ENCODE measurements around the gene BBS7.

BBS7 gene

DNA sequence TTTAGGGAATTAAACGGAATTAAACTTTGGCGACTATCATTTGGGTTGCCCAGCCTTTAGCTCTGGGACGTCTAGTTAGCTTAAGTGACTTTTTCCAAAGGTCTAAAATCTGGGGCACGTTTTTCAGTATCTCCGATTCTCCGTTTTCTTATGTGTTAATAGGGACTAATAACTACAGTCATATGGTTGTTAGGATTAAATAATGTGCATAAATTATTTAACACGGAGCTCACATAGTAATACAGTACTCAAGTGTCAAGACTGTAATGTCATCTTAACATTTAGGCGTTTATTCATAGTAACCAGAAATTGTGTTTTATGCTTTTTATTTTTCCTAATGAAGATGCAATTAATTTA, 46.1 kb downstream of the BBS7 start:
- FAIRE-seq, result no peak

DNA sequence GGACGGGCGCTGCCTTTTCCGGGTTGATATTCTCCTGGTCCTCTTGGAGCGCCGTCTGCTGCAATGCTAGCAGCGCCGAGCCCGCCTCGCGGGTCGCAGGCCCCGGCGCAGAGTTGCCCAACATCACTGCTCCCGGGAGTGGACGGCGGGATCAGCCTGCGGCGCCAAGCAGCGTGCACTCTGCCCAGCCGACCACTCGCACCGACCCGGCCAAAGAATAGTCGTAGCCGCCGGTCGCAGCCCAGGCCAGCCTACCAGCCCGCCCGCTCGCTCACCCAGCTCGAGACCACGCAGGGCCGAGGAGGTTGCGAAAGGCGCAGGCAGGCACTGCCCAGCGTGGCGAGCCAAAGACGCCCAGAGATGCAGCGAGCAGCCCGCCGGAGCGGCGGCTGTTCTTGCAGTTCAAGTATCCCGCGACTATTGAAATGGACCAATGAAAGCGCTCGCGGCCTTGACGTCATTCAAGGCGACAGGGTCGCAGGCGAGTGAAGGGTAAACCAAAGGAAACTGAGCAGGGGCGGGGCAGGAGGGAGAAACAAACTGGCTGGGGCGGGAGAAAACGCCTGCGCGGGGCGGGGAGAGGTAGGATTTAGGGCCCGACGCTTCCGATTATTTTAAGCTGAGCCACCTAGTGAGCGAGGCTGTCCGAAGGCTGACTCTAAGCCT, 46.6 kb downstream of the BBS7 start, which contains the start of gene CCNA2:
Gene CCNA2 (minus strand): TSS at position 379 of the 666 bp plus-strand sequence. CDS start 255 bp downstream, at position 124.
- peak; percentile 82 for FAIRE-seq

DNA sequence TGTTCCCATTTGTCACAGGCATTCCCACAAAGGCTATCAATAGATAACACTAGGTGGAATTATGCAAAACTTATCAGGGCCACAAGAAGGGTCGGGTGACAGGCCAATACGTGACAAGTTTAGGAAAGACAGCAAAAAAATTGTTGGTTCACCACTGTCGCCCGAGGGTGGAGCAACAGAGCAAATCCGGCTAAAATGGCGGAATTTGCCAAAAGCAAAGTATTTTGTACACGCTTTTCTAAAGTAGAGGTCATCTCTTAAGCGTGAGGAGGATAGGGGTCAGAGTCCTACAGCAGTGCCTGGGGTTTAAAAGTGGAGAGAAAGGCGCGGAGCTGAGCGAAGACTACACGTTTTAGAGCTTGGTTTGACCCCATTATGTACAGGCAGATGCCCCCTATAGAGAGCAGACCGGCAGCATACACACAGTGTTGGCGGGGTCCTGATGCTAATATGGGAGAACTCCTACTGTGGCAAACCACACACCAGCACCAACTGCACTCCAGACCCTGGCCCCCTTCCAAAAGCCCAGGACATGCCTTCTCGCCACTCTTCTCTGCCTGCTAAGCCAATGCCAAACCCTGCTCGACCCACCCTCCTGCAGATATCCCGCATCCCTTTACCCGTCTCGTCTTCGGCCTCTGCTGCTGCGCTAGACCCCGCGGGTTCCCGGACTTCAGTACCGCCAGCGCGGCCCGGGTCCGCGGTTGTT, 47.3 kb downstream of the BBS7 start:
- FAIRE-seq, result no peak

DNA sequence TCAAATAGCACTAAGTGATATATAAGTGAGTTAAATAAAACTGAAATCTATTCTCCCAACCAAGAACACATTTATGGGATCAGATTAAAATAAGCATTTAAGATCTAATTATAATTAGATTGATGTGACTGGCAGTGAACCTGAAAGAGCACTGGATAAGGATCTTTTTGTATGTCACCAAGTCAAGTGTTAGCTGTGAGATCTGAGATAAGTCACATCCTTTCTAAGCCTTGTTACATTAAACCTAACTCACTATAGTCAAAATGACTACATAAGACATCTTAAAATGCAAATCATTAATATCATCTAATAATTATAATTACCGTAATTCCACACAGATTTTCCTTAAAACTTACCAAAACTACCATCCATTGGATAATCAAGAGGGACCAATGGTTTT, 48.2 kb downstream of the BBS7 start:
- no peak for FAIRE-seq

DNA sequence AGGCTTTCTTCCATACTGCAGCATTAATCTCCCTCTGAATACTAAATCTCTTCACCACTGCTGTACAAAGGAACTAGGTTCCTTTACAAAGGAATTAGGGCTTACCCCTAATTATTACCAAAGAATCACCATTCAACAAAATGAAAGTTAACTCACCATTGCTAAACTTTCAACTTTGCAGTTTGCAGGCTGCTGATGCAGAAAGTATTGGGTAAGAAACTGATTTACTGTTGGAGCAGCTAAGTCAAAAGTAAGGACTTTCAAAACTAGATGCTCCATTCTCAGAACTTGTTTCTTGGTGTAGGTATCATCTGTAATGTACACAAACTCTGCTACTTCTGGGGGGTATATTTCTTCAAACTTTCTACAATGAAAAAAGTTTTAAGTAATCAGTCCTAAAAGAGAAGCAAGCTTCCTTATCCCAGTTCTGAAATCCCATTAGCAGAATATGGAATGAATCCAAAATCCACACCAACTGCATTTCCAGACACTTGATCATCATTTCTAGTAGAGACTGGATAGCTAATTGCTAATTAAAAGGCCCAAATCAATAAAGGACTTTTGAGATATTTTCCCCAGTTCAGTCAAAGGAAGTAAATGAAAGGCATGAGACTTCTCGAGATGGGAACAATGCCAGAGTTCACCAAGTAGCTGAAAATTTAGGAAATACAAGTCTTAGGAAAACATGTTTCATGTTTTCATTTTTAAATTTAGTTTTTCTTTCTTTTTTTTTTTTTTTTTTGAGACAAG, 50.9 kb downstream of the BBS7 start:
- FAIRE-seq, result no peak

DNA sequence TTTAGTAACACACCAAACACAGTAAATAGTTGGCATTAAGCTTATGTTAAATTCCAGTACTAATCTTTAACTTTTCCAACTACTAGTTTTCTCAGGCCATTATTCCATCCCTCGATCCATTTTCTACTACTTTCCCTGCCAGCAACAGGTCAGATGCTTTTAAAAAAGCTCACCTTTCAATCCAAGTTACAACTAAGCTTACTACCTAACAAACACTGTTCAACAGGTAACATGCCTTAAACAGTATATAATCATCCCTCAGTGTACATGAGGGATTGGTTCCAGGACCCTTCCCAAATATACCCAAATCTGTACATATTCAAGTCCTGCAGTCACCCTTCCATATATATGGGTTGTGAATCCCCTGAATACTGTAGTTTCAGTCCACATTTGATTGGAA, 52.1 kb downstream of the BBS7 start:
- FAIRE-seq, result no peak

DNA sequence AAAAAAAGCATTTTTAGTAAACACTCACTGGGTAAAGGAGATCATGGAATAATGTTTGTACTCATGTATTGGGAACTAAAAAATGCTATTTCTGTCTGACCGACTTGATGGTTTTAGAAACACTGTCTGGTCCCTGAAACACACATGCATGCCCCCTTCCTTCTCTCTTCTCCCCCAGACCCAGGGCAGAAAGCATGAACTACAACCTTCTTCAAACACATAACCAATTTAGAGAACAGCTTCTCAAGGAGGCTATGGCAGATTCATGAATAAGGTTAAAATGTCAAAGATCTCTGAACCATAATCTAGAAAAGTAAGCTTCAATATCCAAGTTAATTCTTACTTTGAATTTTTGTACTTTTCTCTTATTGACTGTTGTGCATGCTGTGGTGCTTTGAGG, 52.6 kb downstream of the BBS7 start:
- FAIRE-seq, result no peak

DNA sequence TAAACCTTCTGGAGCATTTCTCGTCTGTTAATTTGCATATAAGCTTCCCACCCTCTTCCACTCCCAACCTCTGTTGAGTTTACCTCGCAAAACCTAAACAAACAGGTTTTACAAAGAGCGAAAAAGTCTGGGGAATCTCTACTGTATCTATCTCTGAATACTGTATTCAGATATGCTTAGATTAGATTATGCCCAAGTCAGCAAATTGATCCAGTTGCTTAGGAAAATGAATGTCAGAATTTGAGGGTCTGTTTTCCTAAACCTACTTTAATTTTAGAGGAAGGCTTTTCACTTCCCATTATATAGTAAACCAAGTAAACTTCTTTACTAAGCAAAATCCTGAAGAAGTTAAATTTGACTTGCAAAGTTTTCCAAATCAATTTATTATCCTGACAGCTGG, 53.3 kb downstream of the BBS7 start:
- FAIRE-seq, result no peak

DNA sequence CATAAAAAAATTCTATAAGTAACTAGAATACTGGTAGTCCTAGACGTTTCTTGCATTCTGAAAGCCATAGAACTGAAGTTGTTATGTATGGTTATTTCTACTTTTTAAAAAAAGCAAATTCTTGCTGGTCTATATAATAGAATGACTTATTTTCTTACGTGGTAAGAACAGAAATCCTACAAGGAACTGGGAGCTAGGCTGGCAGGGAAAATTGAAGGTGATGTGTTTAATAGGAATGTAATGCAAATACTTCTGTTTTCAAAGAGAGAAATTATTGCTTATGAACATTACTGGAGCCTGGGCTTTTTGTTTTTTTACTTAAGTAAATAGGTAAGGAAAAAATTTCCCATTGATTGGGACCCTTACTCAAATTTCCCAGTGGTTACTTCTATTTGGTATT, 55.5 kb downstream of the BBS7 start:
- FAIRE-seq, result no peak

DNA sequence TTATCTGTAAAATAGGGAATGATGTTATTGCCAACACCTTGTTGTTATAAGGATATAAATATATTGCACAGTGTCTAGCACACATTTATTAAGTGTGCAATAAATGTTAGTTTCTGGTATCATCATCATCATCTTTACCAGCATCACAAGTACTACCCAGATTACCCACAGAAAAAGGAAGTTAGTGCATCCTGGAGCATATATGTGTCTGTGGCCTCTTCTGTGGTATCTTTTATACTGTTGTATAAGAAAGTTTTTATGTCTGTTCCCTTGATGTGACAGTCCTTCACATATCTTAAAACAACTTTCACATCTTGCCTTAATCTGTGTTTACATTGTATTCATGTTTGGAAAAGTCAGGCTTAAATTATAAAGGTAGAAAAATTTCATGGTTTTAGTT, 59.2 kb downstream of the BBS7 start:
- no peak for FAIRE-seq

DNA sequence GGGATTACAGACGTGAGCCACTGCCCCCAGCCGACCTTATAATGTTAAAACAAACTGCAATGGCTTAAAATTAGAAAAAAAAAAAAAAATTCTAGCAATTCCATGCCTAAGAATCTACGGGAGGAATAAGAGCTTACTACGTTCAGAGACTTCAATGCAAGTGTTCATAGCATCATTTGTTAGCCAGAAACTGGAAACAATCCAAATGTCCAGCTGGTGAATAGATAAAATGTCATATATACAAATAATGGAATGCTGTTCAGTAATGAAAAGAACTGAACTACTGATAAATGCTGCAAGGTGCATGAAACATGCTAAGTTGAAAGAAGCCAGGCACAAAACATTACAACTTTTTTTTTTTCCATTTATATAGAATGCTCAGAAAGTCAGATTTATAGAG, 63.9 kb downstream of the BBS7 start:
- no peak for FAIRE-seq

DNA sequence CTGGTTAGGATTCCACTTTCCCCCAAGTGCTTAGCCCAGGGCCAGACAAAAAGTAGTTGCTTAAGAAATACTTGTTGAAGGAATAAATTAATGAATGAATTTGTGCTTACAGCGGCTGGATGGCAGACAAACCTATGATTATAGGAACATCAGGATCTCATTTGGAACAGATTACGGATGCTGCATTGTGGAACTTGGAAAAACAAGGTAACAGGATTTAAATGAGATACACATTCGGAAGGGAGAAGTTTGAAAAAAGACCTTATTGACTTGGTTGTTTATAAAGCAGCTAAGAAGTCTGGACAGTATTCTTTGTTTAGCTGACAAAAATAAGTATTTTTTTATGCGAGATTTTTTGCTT, 68.6 kb downstream of the BBS7 start:
- FAIRE-seq, result no peak

DNA sequence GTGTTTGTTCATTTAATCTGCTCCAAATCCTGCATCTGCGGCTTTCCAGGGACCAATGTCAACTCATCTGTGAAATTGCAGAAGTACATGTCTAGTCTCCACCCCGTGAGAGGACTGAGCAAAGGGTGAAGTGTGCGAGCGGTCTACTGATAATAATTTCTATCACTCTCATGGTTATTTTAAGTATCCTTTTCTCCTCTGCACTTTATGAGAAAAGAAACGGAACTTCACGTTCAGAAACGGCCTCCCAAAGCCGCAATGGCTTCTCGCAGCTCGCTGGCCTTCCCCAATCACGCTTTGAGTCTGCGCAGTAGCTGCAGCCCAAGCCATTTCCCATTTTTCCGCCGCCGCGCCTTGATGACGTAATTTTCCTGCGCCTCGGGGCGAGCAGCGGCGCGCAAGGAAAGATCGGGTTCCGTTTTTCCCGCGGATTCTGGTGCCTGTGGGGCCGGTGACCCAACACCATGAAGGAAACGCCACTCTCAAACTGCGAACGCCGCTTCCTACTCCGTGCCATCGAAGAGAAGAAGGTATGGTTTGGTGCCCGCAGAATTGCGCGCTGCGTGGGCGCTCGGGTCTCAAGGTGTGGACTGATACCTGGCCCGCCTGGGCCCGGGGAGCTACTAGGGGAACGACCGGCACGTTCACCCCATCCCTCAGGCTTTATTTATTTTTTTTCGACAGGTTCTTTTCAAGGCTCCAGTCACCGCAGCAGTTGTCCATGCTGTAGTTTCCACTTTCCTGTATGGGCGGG, 69.1 kb downstream of the BBS7 start, which contains the start of gene EXOSC9:
Gene EXOSC9 (plus strand): TSS at position 363 of the 754 bp plus-strand sequence. CDS start 102 bp downstream, at position 465.
- FAIRE-seq, result peak; percentile 94

DNA sequence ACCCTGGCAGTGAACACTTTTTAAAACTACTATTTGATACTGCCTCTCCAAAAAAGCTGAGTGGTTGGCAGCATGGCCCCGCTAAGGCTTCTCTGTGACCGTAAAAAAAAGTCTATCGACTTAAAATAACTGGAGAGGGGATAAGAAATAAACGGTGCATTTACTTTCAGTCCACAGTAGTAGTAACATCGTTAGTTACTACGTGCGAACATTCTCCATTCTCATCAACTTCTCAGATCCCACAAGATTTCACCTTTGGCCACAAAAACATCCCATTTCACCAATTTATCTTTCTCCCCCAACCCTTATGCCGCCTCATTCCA, 69.7 kb downstream of the BBS7 start:
- no peak for FAIRE-seq

DNA sequence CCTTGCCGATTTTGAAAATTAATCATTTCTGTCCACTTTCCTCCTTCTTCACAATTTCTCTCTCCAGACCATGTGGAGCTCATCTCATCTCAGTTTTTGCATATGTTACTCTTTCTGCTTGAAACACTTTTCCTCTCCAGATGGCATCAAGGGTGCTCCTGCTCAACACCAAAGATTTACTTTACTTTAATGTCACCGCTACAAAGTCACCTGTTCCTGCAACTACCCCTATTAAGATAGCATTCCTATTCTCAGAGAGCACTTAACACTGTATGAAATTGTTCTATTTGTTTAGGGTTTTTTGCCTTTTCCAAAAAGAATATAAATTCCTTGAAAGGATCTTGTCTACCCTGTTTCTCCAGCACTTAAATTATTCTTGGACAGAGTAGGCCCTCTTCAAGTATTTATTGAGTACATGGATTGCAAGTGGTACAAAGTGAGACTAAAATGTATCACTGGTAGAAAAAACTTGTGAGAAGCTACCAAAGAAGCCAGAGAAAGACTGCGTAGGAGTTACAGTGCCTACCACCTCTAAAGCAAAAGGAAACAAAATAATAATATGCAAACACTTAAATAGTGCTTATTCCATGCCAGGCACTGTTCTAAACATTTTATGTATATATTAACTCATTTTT, 70.3 kb downstream of the BBS7 start:
- no peak for FAIRE-seq

DNA sequence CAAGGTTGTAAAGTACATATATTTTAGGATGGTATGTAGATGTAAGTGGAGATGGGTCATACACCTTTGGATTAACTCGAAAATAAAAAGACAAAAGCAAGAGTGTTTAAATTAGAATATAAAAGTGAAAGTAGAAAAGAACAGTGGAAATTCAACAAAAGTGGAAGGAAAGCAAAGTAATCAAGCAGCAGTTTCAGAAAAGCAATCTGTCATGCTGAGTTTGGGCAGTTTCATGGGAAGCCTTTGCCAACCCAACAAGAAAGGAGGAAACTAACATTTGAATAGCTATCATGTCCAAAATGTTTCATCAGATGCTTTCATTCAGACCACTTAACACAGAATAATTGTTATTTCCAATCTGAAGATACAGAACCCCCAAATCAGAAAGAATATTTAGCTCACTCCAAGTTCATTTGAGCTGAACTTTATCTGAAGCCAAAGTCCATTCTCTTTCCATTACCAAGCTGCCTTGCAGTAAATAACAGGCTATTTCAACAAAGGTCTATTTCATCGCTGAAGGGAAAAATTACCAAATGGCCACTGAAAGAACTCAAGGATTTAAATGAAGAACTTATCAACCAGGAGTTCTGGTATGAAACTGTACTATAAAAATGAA, 71.0 kb downstream of the BBS7 start:
- FAIRE-seq, result no peak

DNA sequence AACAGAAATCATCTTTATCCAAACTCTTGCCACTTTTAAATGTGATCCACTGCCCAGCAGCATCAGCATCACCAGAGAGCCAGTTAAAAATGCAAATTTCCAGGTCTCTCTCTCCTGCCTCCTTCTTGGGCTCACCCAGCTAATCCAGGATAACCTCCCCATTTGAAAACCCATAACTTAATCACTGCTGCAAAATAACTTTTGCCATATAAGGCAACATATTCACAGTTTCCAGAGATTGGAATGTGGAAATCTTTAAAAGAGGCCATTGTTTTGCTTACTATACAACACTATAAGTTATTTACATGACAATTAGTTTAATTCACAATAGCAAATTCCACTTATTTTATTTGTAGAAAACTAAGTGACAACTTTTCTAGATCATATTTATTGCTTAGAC, 74.0 kb downstream of the BBS7 start:
- no peak for FAIRE-seq

DNA sequence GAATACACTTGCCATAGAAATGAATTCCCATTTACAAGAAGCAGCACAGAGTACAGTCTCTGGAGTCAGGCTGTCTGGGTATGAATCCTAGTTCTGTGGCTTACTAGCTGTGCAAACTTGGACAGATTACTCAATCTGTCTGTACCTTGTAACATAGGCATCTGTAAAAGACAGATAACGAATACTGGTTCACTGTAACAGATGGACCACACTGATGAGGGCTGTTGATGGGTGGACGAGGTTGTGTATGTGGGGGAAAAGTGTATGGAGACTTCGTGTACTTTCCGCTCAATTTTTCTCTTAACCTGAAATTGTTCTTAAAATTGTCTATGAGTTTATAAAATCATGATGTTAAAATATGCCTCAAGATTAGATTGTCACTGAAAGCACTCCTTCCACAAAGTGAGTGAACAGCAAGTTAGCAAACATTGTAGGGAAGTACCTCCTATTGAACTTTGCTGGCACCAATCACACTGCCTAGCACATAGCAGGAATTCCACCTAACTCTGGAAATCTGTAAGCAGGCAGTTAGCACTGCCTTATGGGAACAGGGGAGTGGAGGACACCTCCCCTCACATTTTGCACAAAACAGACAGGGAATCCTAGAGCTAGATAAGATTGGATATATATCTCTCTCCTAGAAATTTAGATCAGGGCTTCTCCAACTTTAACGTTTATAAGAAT, 75.6 kb downstream of the BBS7 start:
- no peak for FAIRE-seq

DNA sequence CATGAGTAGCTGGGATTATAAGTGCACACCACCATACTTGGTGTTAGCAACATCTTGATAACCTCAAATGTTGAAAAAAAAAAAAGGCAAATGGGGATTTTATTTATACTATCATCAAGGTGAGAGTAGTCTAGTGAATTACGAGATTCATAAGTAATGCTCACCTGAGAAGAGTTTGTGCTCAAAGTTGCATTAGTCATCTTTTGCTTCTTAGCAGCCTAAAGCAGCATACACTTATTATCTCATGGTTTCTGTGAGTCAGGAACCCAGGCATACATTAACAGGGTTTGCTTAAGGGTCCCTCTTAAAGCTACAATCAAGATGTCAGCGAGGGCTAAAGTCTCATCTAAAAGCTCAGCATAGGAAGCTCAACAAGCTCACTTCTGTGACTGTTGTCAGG, 77.3 kb downstream of the BBS7 start:
- FAIRE-seq, result no peak

DNA sequence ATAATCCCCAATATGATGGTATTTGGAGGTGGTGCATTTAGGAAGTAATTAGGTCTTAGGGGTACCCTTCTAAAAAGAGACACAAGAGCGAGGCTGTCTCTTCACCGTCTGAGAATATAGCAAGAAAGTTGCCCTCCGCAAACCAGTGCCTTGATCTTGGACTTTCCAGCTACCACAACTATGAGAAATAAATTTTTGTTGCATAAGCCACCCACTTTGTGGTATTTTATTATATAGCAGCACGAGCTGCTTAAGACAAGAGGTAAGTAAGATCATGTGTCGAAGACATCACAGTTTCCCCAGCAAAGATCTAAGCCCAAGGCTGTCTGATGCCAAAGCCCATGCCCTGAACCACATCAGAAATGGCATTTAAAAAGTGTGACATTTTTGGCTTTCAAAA, 78.8 kb downstream of the BBS7 start:
- no peak for FAIRE-seq

DNA sequence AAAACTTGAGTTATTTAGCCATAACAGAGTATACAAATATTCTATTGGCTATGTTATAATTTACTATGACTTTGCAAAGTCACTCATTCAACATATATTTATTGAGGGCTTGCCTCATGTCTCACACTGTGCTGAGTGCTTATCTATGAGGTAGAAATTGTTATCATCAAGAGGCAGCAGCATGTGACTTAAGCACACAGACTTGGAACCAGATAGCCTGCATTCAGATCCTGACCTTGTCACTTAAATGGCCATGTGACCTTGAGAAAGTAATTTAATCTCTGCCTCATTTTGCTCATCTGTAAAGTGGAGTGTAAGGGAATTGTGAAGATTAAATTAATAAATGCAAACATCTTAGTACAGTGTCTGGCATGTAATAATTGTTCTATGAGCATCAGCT, 79.3 kb downstream of the BBS7 start:
- FAIRE-seq, result no peak

Measured in endometrium (tissue), 2 donors.